ENCODE measurements around the gene VAMP7.

- no peak for TF ChIP-seq POLR2A (IDR thresholded peaks at IDR 0.05)
- TF ChIP-seq CTCF (IDR thresholded peaks at IDR 0.05): no peak
Measured at GRCh38 chrX:155962906-155963305, 81.8 kb downstream of the VAMP7 start.
